Inflammatory macrophage treated with lipopolysaccharide for 1 hour (primary cell): ENCODE measurements around the gene DSCAML1.

Source experiments
- DNase-seq, 2 donors: peaks; one replicate each; pipeline ENCODE4 v3.0.0-alpha.2; 2020 to 2022

Gene DSCAML1

GRCh38 chr11:117750357-117750756 lies 46.7 kb downstream of the DSCAML1 start:
- DNase-seq: no peak

- no peak for DNase-seq
Measured at GRCh38 chr11:117749541-117749910, 47.5 kb downstream of the DSCAML1 start.

- no peak for DNase-seq
Measured at GRCh38 chr11:117748771-117749540, 48.1 kb downstream of the DSCAML1 start.

GRCh38 chr11:117747892-117748291 lies 49.1 kb downstream of the DSCAML1 start:
- DNase-seq: no peak

GRCh38 chr11:117745346-117745745 lies 51.7 kb downstream of the DSCAML1 start:
- no peak for DNase-seq

GRCh38 chr11:117744471-117745150 lies 52.4 kb downstream of the DSCAML1 start:
- DNase-seq: no peak

- no peak for DNase-seq
Measured at GRCh38 chr11:117743121-117743815, 53.7 kb downstream of the DSCAML1 start.

- DNase-seq: no peak
Measured at GRCh38 chr11:117738246-117738957, 58.6 kb downstream of the DSCAML1 start.

GRCh38 chr11:117735350-117735977 lies 61.6 kb downstream of the DSCAML1 start:
- DNase-seq: no peak

- peak; percentile 2 to 21 for DNase-seq
Measured at GRCh38 chr11:117734601-117735024, 62.4 kb downstream of the DSCAML1 start.

GRCh38 chr11:117733316-117733715 lies 63.7 kb downstream of the DSCAML1 start:
- no peak for DNase-seq

- no peak for DNase-seq
Measured at GRCh38 chr11:117731722-117732290, 65.2 kb downstream of the DSCAML1 start.

GRCh38 chr11:117730208-117730800 lies 66.7 kb downstream of the DSCAML1 start:
- no peak for DNase-seq

GRCh38 chr11:117725048-117725734 lies 71.8 kb downstream of the DSCAML1 start:
- DNase-seq: no peak

GRCh38 chr11:117724621-117725020 lies 72.4 kb downstream of the DSCAML1 start:
- DNase-seq: no peak

GRCh38 chr11:117724104-117724503 lies 72.9 kb downstream of the DSCAML1 start:
- DNase-seq: no peak

GRCh38 chr11:117723277-117724024 lies 73.6 kb downstream of the DSCAML1 start:
- DNase-seq: no peak

- DNase-seq: no peak
Measured at GRCh38 chr11:117722082-117722481, 74.9 kb downstream of the DSCAML1 start.

- DNase-seq: no peak
Measured at GRCh38 chr11:117720061-117720511, 76.9 kb downstream of the DSCAML1 start.

GRCh38 chr11:117719480-117719879 lies 77.5 kb downstream of the DSCAML1 start:
- no peak for DNase-seq
